HepG2 (cell line): Measurements from ENCODE around the gene ZBED1. TPM values are rescaled to one million over a fixed set of nuclear protein-coding genes. Genes with fewer than 3 reads are reported as not detected.
A peak's percentile ranks its signal among the peaks of the same experiment; 100 is the strongest.

Experiments
- ARNTL ChIP-seq: sonication (generic); formaldehyde crosslinking; IDR thresholded peaks from 2 replicates; pipeline ENCODE4 v1.4.0; 2020; ENCODE audit warnings: mild to moderate bottlenecking, missing genetic modification reagents
- DMAP1 ChIP-seq: IDR thresholded peaks from 2 replicates; pipeline ENCODE4 v1.6.1; 2016
- EP300 ChIP-seq, 3 experiments: sonication (generic) in 1 of 3; formaldehyde crosslinking in 1 of 3; IDR thresholded peaks; 2 replicates each; pipeline versions ENCODE4 v1.5.1 to v1.6.1; 2011 to 2020; ENCODE audit warnings: low read depth in 2 of 3, low read length in 2 of 3, borderline replicate concordance in 1 of 3, improper control_type of control experiment in 1 of 3, mild to moderate bottlenecking in 1 of 3, missing genetic modification reagents in 1 of 3, moderate library complexity in 1 of 3
- FOSL1 ChIP-seq: sonication (generic); formaldehyde crosslinking; IDR thresholded peaks from 2 replicates; pipeline ENCODE4 v1.9.0; 2021; ENCODE audit warnings: missing genetic modification reagents, borderline replicate concordance
- FOSL2 ChIP-seq: sonication (generic); formaldehyde crosslinking; IDR thresholded peaks from 2 replicates; pipeline ENCODE4 v1.4.0; 2020; ENCODE audit warnings: missing genetic modification reagents
- FOXA3 ChIP-seq: IDR thresholded peaks from 2 replicates; pipeline ENCODE4 v1.6.1; 2016; ENCODE audit warnings: missing genetic modification reagents, missing compliant biosample characterization
- FOXK2 ChIP-seq: fragments of 450-650 bp; IDR thresholded peaks from 2 replicates; pipeline ENCODE4 v1.6.1; 2016
- GATAD2A ChIP-seq: IDR thresholded peaks from 2 replicates; pipeline ENCODE4 v1.6.1; 2016
- HMG20B ChIP-seq: conservative IDR thresholded peaks from 2 replicates; pipeline ENCODE4 v1.6.1; 2016; ENCODE audit warnings: missing genetic modification reagents, missing compliant biosample characterization
- HNF4G ChIP-seq, 2 experiments: sonication (generic) in 1 of 2; formaldehyde crosslinking in 1 of 2; IDR thresholded peaks; 2 replicates each; pipeline versions ENCODE4 v1.4.0 to v1.6.1; 2011 to 2020; ENCODE audit warnings: borderline replicate concordance in 2 of 2, low read depth in 2 of 2, mild to moderate bottlenecking in 2 of 2, low read length in 1 of 2, missing genetic modification reagents in 1 of 2, moderate library complexity in 1 of 2
- HNRNPL ChIP-seq: fragments of 200-400 bp; formaldehyde crosslinking; IDR thresholded peaks from 2 replicates; pipeline ENCODE4 v1.6.1; 2017; ENCODE audit warnings: mild to moderate bottlenecking, low read depth, low read length
- JUNB ChIP-seq: sonication (generic); formaldehyde crosslinking; IDR thresholded peaks from 2 replicates; pipeline ENCODE4 v1.8.0; 2022; ENCODE audit warnings: missing genetic modification reagents, mild to moderate bottlenecking, borderline replicate concordance
- MLX ChIP-seq: IDR thresholded peaks from 2 replicates; pipeline ENCODE4 v1.6.1; 2016
- MYC ChIP-seq: sonication (generic); formaldehyde crosslinking; IDR thresholded peaks from 2 replicates; pipeline ENCODE4 v1.9.0; 2021; ENCODE audit warnings: missing genetic modification reagents, borderline replicate concordance
- PATZ1 ChIP-seq: sonication (generic); formaldehyde crosslinking; IDR thresholded peaks from 2 replicates; pipeline ENCODE4 v1.4.0; 2020; ENCODE audit warnings: missing genetic modification reagents
- POGZ ChIP-seq: sonication (generic); formaldehyde crosslinking; IDR thresholded peaks from 2 replicates; pipeline ENCODE4 v1.4.0; 2020; ENCODE audit warnings: mild to moderate bottlenecking, missing genetic modification reagents
- RXRA ChIP-seq: sonication (generic); formaldehyde crosslinking; IDR thresholded peaks from 2 replicates; pipeline ENCODE4 v1.5.1; 2020; ENCODE audit warnings: missing genetic modification reagents
- RXRB ChIP-seq: IDR thresholded peaks from 2 replicates; pipeline ENCODE4 v1.6.1; 2016; ENCODE audit warnings: borderline replicate concordance, missing genetic modification reagents, missing compliant biosample characterization
- SRY ChIP-seq: sonication (generic); formaldehyde crosslinking; IDR thresholded peaks from 2 replicates; pipeline ENCODE4 v1.8.0; 2022; ENCODE audit warnings: mild to moderate bottlenecking, missing genetic modification reagents
- TCF7 ChIP-seq: sonication (generic); IDR thresholded peaks from 2 replicates; pipeline ENCODE4 v1.6.1; 2016; ENCODE audit warnings: antibody characterized with exemption, low read depth
- ZEB1 ChIP-seq: IDR thresholded peaks from 2 replicates; pipeline ENCODE4 v1.6.1; 2012; ENCODE audit warnings: mild to moderate bottlenecking, low read depth, inconsistent platforms; ENCODE audit not compliant: insufficient replicate concordance
- ZMYM3 ChIP-seq: sonication (generic); formaldehyde crosslinking; IDR thresholded peaks from 2 replicates; pipeline ENCODE4 v1.5.1; 2020; ENCODE audit warnings: mild to moderate bottlenecking, missing genetic modification reagents
- ZNF292 ChIP-seq: sonication (generic); formaldehyde crosslinking; IDR thresholded peaks from 2 replicates; pipeline ENCODE4 v1.8.1; 2022; ENCODE audit warnings: mild to moderate bottlenecking, low read depth, missing genetic modification reagents, borderline replicate concordance
- ZNF460 ChIP-seq: sonication (generic); formaldehyde crosslinking; IDR thresholded peaks from 2 replicates; pipeline ENCODE4 v1.5.1; 2020; ENCODE audit warnings: missing genetic modification reagents, mild to moderate bottlenecking, borderline replicate concordance
- ZSCAN29 ChIP-seq: sonication (generic); formaldehyde crosslinking; conservative IDR thresholded peaks from 2 replicates; pipeline ENCODE4 v1.4.0; 2020; ENCODE audit warnings: mild to moderate bottlenecking, missing genetic modification reagents
- polyA plus RNA-seq, 8 experiments: library from polyadenylated mRNA; depleted of rRNA in 3 of 8; stranded (reverse) in 7 of 8; unstranded in 1 of 8; fragments of >200 nt; fragmentation: Illumina TruSeq in 4 of 8; extraction: Trizol in 4 of 8; gene quantifications; 2 replicates each; pipeline versions ENCODE4 v1.2.1 to v1.2.3, GENCODE V29; 2011 to 2016; ENCODE audit warnings: low read depth in 4 of 8, missing spikeins in 1 of 8, mixed read lengths in 1 of 8; ENCODE audit not compliant: insufficient read depth in 1 of 8
- total RNA-seq, 5 experiments: library from RNA; depleted of rRNA; stranded (reverse); fragments of >200 nt; fragmentation: Illumina TruSeq; extraction: Trizol; gene quantifications; 2 replicates each; pipeline ENCODE4 v1.2.3, GENCODE V29; 2016; ENCODE audit warnings: low read depth in 1 of 5

Gene ZBED1
- total and polyA plus RNA-seq, 2 of the 13 experiments (the other 11 are each of a cell fraction or from before 2014, with no cell fraction given), result 20.0 to 29.8 TPM

GRCh38 chrX:2473064-2473463 lies 27.7 kb downstream of the ZBED1 start (continued):
- peak; percentile 37; the same call in 1 of the 2 replicates for TF ChIP-seq ZMYM3
- peak; percentile 78 for TF ChIP-seq HNF4G (IDR thresholded peaks at IDR 0.05; ENCODE audit: borderline replicate concordance, low read depth, low read length)
- TF ChIP-seq HNF4G (CRISPR knock-in tag; IDR thresholded peaks at IDR 0.05; ENCODE audit: borderline replicate concordance, low read depth), result peak; percentile 65; the same call in 1 of the 2 replicates
- peak; percentile 35; the same call in 1 of the 2 replicates for TF ChIP-seq ZNF460 (CRISPR knock-in tag)
- peak; percentile 84 for TF ChIP-seq DMAP1 (CRISPR knock-in tag)
- TF ChIP-seq RXRA (CRISPR knock-in tag), result peak; percentile 20; the same call in 1 of the 2 replicates
- TF ChIP-seq TCF7, result peak; percentile 85
- peak; percentile 99 for TF ChIP-seq FOSL2 (CRISPR knock-in tag)
- peak; percentile 55; the same call in 1 of the 2 replicates for TF ChIP-seq HMG20B
- peak; percentile 39 for TF ChIP-seq POGZ (CRISPR knock-in tag)
- peak; percentile 64 for TF ChIP-seq MLX
- TF ChIP-seq SRY (CRISPR knock-in tag), result peak; percentile 47; the same call in 1 of the 2 replicates
- TF ChIP-seq EP300 (IDR thresholded peaks at IDR 0.05; ENCODE audit: low read depth in 2 of 2, low read length in 2 of 2), result peak in 1 of 2 experiments; percentile 46; a peak in 2 of 4 replicates
- TF ChIP-seq EP300 (CRISPR knock-in tag; IDR thresholded peaks at IDR 0.05; ENCODE audit: borderline replicate concordance), result 0 out of 2 replicates have a peak, but pooled peaks have one; percentile 56
- peak; percentile 55 for TF ChIP-seq PATZ1 (CRISPR knock-in tag)
- 0 out of 2 replicates have a peak, but pooled peaks have one; percentile 62 for TF ChIP-seq HNRNPL
- peak; percentile 80; the same call in 1 of the 2 replicates for TF ChIP-seq MYC (CRISPR knock-in tag)
- peak; percentile 57 for TF ChIP-seq RXRB (CRISPR knock-in tag)
- peak; percentile 77; the same call in 1 of the 2 replicates for TF ChIP-seq JUNB (CRISPR knock-in tag)
- TF ChIP-seq ZSCAN29 (CRISPR knock-in tag), result 0 out of 2 replicates have a peak, but pooled peaks have one; percentile 28
- peak; percentile 87 for TF ChIP-seq FOSL1 (CRISPR knock-in tag)
- TF ChIP-seq GATAD2A (CRISPR knock-in tag), result peak; percentile 73
- peak; percentile 38; the same call in 1 of the 2 replicates for TF ChIP-seq ZNF292 (CRISPR knock-in tag)
- peak; percentile 59; the same call in 1 of the 2 replicates for TF ChIP-seq ARNTL (CRISPR knock-in tag)
- peak; percentile 77 for TF ChIP-seq FOXK2
- peak; percentile 96 for TF ChIP-seq ZEB1
- TF ChIP-seq FOXA3 (CRISPR knock-in tag), result peak; percentile 70
